WTC11 (cell line): ENCODE data around the gene TMEM266.

Source experiments
- JUN ChIP-seq: sonication (generic); formaldehyde crosslinking; IDR thresholded peaks from 2 replicates; pipeline ENCODE4 v1.8.0; 2023; ENCODE audit warnings: mild to moderate bottlenecking, missing genetic modification reagents
- OVOL2 ChIP-seq: fragments of 250-450 bp; sonication (Bioruptor Pico); IDR thresholded peaks from 2 replicates; pipeline ENCODE4 v1.9.0; 2021; ENCODE audit warnings: mild to moderate bottlenecking, borderline replicate concordance
- USF2 ChIP-seq: sonication (generic); formaldehyde crosslinking; IDR thresholded peaks from 2 replicates; pipeline ENCODE4 v1.8.1; 2023; ENCODE audit warnings: mild to moderate bottlenecking, missing genetic modification reagents, moderate library complexity
- ZNF232 ChIP-seq: sonication (generic); formaldehyde crosslinking; IDR thresholded peaks from 2 replicates; pipeline ENCODE4 v1.8.0; 2022; ENCODE audit warnings: mild to moderate bottlenecking, missing genetic modification reagents
- TF ChIP-seq, protein P1 (sequence below): fragments of 200-600 bp; IDR thresholded peaks from 2 replicates; pipeline ENCODE4 v1.8.0; 2022; ENCODE audit warnings: antibody characterized with exemption

- TF ChIP-seq, protein P1, sequence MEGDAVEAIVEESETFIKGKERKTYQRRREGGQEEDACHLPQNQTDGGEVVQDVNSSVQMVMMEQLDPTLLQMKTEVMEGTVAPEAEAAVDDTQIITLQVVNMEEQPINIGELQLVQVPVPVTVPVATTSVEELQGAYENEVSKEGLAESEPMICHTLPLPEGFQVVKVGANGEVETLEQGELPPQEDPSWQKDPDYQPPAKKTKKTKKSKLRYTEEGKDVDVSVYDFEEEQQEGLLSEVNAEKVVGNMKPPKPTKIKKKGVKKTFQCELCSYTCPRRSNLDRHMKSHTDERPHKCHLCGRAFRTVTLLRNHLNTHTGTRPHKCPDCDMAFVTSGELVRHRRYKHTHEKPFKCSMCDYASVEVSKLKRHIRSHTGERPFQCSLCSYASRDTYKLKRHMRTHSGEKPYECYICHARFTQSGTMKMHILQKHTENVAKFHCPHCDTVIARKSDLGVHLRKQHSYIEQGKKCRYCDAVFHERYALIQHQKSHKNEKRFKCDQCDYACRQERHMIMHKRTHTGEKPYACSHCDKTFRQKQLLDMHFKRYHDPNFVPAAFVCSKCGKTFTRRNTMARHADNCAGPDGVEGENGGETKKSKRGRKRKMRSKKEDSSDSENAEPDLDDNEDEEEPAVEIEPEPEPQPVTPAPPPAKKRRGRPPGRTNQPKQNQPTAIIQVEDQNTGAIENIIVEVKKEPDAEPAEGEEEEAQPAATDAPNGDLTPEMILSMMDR, result no peak
- TF ChIP-seq OVOL2 (CRISPR knock-in tag) (no peak), ZNF232 (CRISPR knock-in tag) (no peak), USF2 (CRISPR knock-in tag) (no peak), JUN (no peak)
Observed at GRCh38 chr15:76032046-76032445, 27.7 kb upstream of the TMEM266 start.
